Type B pancreatic cell (in vitro differentiated cells): ENCODE data around the gene TXLNB. TPM values are rescaled to one million over a fixed set of nuclear protein-coding genes. Genes with fewer than 3 reads are reported as not detected.

ENCODE experiments used
- DNase-seq: peaks from one replicate; pipeline ENCODE4 v3.0.0; 2021; ENCODE audit warnings: mixed read lengths; ENCODE audit not compliant: unreplicated experiment; ENCODE audit errors: extremely low spot score
- H3K27ac Mint-ChIP-seq: 2 replicates; pipeline ENCODE4 v1.8.0; 2021; ENCODE audit warnings: mild to moderate bottlenecking, mixed read lengths
- H3K27me3 Mint-ChIP-seq: 2 replicates; pipeline ENCODE4 v1.8.0; 2021; ENCODE audit warnings: mixed read lengths
- H3K36me3 Mint-ChIP-seq: 2 replicates; pipeline ENCODE4 v1.8.0; 2021; ENCODE audit warnings: mixed read lengths
- H3K4me1 Mint-ChIP-seq: one replicate; pipeline ENCODE4 v1.8.0; 2021; ENCODE audit warnings: mixed read lengths; ENCODE audit not compliant: unreplicated experiment
- H3K4me3 Mint-ChIP-seq: 2 replicates; pipeline ENCODE4 v1.8.0; 2021; ENCODE audit warnings: mild to moderate bottlenecking, mixed read lengths
- H3K9me3 Mint-ChIP-seq: 2 replicates; pipeline ENCODE4 v1.8.0; 2021; ENCODE audit warnings: mixed read lengths
- CTCF ChIP-seq: fragments of 200-600 bp; sonication (generic); conservative IDR thresholded peaks from 2 replicates; pipeline ENCODE4 v1.5.0; 2021; ENCODE audit warnings: antibody characterized with exemption, mild to moderate bottlenecking
- total RNA-seq: library from RNA; stranded (reverse); gene quantifications from 2 replicates; pipeline ENCODE4 v1.2.1, GENCODE V29; 2021; ENCODE audit warnings: low replicate concordance

Gene TXLNB
- total RNA-seq, 1 donor from 2014 or later, result 0.22 TPM

GRCh38 chr6:139205843-139206242, 86.0 kb downstream of the TXLNB start:
- Mint-ChIP-seq H3K36me3 (no peaks in the 10 kb centered on the region), H3K9me3 (peaks cover 8% of the 10 kb centered on the region), H3K4me3 (no peak overlapping the region), H3K4me1 (no peaks in the 10 kb centered on the region), H3K27me3 (no peaks in the 10 kb centered on the region), H3K27ac (no peak overlapping the region)
- DNase-seq, result no peak
- no peak for TF ChIP-seq CTCF

- H3K4me1 Mint-ChIP-seq, result no peaks in the 10 kb centered on the region
- no peak overlapping the region for H3K27ac Mint-ChIP-seq
- H3K4me3 Mint-ChIP-seq, result no peak overlapping the region
- peaks cover 8% of the 10 kb centered on the region for H3K9me3 Mint-ChIP-seq
- DNase-seq, result no peak
- no peaks in the 10 kb centered on the region for H3K36me3 Mint-ChIP-seq
- no peak for TF ChIP-seq CTCF
- no peaks in the 10 kb centered on the region for H3K27me3 Mint-ChIP-seq
These were observed 86.8 kb downstream of the TXLNB start for GRCh38 chr6:139204978-139205377.

GRCh38 chr6:139201378-139201777, 90.4 kb downstream of the TXLNB start:
- Mint-ChIP-seq H3K27me3 (no peaks in the 10 kb centered on the region), H3K36me3 (no peaks in the 10 kb centered on the region)
- no peak for TF ChIP-seq CTCF

GRCh38 chr6:139198529-139199288, 93.1 kb downstream of the TXLNB start:
- DNase-seq, result no peak
- no peaks in the 10 kb centered on the region for H3K27me3 Mint-ChIP-seq

More at GRCh38 chr6:139201378-139201777, 90.4 kb downstream of the TXLNB start:
- peaks cover 4% of the 10 kb centered on the region for H3K9me3 Mint-ChIP-seq
- no peaks in the 10 kb centered on the region for H3K4me1 Mint-ChIP-seq
- no peak overlapping the region for H3K4me3 Mint-ChIP-seq
- DNase-seq, result no peak
- no peak overlapping the region for H3K27ac Mint-ChIP-seq

GRCh38 chr6:139194740-139195139, 97.1 kb downstream of the TXLNB start:
- Mint-ChIP-seq H3K36me3 (no peaks in the 10 kb centered on the region), H3K4me1 (no peaks in the 10 kb centered on the region), H3K27ac (no peak overlapping the region), H3K4me3 (no peak overlapping the region), H3K9me3 (no peaks in the 10 kb centered on the region), H3K27me3 (no peaks in the 10 kb centered on the region)
- no peak for DNase-seq
- no peak for TF ChIP-seq CTCF

More at GRCh38 chr6:139198529-139199288, 93.1 kb downstream of the TXLNB start:
- Mint-ChIP-seq H3K9me3 (no peaks in the 10 kb centered on the region), H3K4me1 (no peaks in the 10 kb centered on the region), H3K27ac (no peak overlapping the region), H3K4me3 (no peak overlapping the region), H3K36me3 (no peaks in the 10 kb centered on the region)
- no peak for TF ChIP-seq CTCF

Other genes with a start within 250 kb of the TXLNB start
- gene HECA, start 156.9 kb downstream of the TXLNB start, total RNA-seq, result 17.8 and 24.4 TPM in 2 replicates
- 129 and 143 TPM in 2 replicates for gene CITED2, start 82.7 kb upstream of the TXLNB start, total RNA-seq